Measurements from ENCODE around the gene CNPY1. TPM values are rescaled to one million over a fixed set of nuclear protein-coding genes. Genes with fewer than 3 reads are reported as not detected.
"Not testable (repeated sequence)": the region's sequence is repeated elsewhere in the genome, so short reads cannot be mapped to it uniquely, and the experiment has no call there.

CNPY1 gene
- total RNA-seq: 0.15 TPM in 1 of 2 replicates, not detected in the other
- polyA plus RNA-seq: not detected in 2 replicates

- not testable (repeated sequence) for H3K27me3 ChIP-seq; H3K27ac ChIP-seq; H3K4me1 ChIP-seq (ENCODE audit: low read depth); H3K4me3 ChIP-seq; H3K36me3 ChIP-seq; DNase-seq (ENCODE audit: low read depth in 1 of 2, low spot score in 1 of 2); H3K9me3 ChIP-seq (ENCODE audit: low read depth)
Observed at GRCh38 chr7:155546449-155546848, at the start of gene CNPY1. Gene CNPY1 (minus strand): TSS chr7:155546559. CDS start chr7:155545929, 630 bp downstream.

DNA sequence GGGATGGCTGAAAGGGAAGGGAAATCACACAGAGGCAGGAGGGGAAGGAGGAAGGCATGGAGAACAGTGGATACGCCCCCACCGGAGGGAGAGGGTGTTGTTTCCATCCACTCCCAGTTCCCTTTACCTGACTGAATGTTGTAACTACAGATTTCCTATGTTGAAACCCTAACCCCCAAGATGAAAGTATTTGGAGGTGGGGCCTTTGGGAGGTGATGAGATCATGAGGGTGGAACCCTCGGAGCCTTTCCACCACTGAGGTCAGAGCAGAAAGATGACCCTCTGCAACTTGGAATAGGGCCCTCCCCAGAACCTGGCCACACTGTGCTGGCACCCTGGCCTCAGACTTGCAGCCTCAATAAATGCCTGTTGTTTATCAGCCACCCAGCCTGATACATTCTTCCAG, 48.6 kb upstream of the CNPY1 start:
- no peaks in the 10 kb centered on the region for H3K36me3 ChIP-seq
- no peaks in the 10 kb centered on the region for H3K9me3 ChIP-seq (ENCODE audit: low read depth)
- DNase-seq (ENCODE audit: low read depth in 1 of 2, low spot score in 1 of 2): no peak
- H3K27ac ChIP-seq: no peak overlapping the region
- H3K27me3 ChIP-seq: no peaks in the 10 kb centered on the region
- no peak for TF ChIP-seq CTCF (IDR thresholded peaks at IDR 0.05; ENCODE audit: low read depth, low read length)
- H3K4me1 ChIP-seq (ENCODE audit: low read depth): peaks cover 6% of the 10 kb centered on the region
- H3K4me3 ChIP-seq: no peak overlapping the region

GRCh38 chr7:155594163-155594732, 47.9 kb upstream of the CNPY1 start:
- DNase-seq (ENCODE audit: low read depth in 1 of 2, low spot score in 1 of 2): no peak

DNA sequence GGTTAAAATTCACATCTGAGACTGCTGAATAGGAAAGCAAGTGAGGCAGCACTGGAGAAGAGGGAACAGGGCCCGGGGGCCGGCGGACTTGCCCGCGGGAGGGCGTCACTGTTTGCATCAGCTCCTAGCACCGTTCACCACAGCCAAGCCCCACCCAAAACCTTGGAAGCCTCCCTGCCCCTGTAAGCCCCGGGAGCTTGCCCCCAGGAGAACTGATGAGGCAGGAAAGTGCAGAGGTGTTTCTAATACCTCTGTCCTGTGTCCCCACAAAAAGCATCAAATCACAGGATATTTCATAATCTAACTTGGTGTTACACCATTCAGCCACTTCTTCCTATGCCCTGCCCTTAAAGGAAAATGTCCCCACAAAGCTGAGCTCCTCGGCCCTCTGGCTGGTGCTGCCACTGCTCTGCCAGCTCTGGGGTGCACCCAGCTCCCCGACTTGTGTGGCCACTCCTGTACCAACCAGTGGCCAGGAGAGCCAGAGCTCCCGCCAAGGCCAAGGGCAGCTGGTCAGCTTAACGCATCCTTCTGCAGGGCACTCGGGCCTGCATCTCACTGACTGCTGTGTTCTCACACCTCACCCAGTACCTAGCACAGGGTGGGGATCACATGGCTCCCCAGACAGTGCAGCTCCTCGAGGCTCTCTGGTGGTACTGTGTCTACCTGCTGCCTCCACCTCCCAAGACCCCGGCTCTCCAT, 47.3 kb upstream of the CNPY1 start:
- no peak for TF ChIP-seq CTCF (IDR thresholded peaks at IDR 0.05; ENCODE audit: low read depth, low read length)
- H3K27me3 ChIP-seq: no peaks in the 10 kb centered on the region
- peaks cover 7% of the 10 kb centered on the region for H3K4me1 ChIP-seq (ENCODE audit: low read depth)
- no peak overlapping the region for H3K4me3 ChIP-seq
- no peak for DNase-seq (ENCODE audit: low read depth in 1 of 2, low spot score in 1 of 2)
- no peak overlapping the region for H3K27ac ChIP-seq
- no peaks in the 10 kb centered on the region for H3K36me3 ChIP-seq
- H3K9me3 ChIP-seq (ENCODE audit: low read depth): no peaks in the 10 kb centered on the region

More at GRCh38 chr7:155594163-155594732, 47.9 kb upstream of the CNPY1 start:
- no peak overlapping the region for H3K4me3 ChIP-seq
- no peaks in the 10 kb centered on the region for H3K36me3 ChIP-seq
- TF ChIP-seq CTCF (IDR thresholded peaks at IDR 0.05; ENCODE audit: low read depth, low read length): no peak
- H3K27me3 ChIP-seq: no peaks in the 10 kb centered on the region
- H3K4me1 ChIP-seq (ENCODE audit: low read depth): peaks cover 7% of the 10 kb centered on the region
- H3K9me3 ChIP-seq (ENCODE audit: low read depth): no peaks in the 10 kb centered on the region
- no peak overlapping the region for H3K27ac ChIP-seq

DNA sequence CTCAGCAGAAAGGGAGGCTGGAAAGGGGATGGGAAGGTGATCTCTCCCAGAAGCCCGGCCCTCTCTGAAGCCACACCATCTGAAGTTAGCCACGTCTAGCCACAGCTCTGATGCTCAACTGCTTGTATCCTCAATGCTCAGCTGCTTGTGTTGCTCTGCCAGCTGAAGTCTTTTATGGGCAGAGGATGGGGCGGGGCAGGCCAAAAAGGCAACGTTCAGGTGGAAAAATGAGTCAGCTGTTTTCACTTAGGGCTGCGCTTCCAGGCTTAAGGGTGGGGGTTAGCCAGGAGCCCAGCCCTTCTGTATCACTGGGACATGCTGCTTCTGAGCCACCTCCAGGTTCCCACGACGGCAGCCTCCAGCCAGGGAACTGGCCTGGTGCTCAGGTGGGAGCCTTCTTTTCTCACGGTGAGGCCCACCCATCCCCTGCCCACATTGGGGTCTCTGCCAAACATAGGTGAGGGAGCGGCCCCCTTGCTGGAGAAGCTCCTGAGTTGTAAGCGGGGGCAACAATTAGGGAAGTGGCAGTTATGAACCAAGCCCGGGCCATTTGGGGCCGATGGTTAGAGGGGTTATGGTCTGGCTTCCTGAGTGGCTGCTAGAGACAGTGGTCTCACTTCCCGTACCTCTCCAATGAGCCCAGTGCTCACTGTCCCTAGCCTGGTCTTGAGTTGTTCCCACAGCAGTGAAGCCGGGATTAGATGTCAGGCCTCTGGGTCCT, 44.9 kb upstream of the CNPY1 start:
- no peaks in the 10 kb centered on the region for H3K9me3 ChIP-seq (ENCODE audit: low read depth)
- no peak for DNase-seq (ENCODE audit: low read depth in 1 of 2, low spot score in 1 of 2)
- no peak for TF ChIP-seq CTCF (IDR thresholded peaks at IDR 0.05; ENCODE audit: low read depth, low read length)
- H3K27me3 ChIP-seq: no peaks in the 10 kb centered on the region
- no peaks in the 10 kb centered on the region for H3K36me3 ChIP-seq
- peaks cover 7% of the 10 kb centered on the region for H3K4me1 ChIP-seq (ENCODE audit: low read depth)
- H3K4me3 ChIP-seq: no peak overlapping the region
- no peak overlapping the region for H3K27ac ChIP-seq

Measured in cardiac muscle cell (in vitro differentiated cells and primary cell).